Dedifferentiated amniotic fluid mesenchymal stem cell (primary cell): ENCODE results near the gene GRK7.
A peak's percentile ranks its signal among the peaks of the same experiment; 100 is the strongest.

Experiments used
- DNase-seq: peaks from one replicate; pipeline ENCODE4 v3.0.0-alpha.2; 2016; ENCODE audit errors: extremely low spot score

GRK7 gene, protein sequence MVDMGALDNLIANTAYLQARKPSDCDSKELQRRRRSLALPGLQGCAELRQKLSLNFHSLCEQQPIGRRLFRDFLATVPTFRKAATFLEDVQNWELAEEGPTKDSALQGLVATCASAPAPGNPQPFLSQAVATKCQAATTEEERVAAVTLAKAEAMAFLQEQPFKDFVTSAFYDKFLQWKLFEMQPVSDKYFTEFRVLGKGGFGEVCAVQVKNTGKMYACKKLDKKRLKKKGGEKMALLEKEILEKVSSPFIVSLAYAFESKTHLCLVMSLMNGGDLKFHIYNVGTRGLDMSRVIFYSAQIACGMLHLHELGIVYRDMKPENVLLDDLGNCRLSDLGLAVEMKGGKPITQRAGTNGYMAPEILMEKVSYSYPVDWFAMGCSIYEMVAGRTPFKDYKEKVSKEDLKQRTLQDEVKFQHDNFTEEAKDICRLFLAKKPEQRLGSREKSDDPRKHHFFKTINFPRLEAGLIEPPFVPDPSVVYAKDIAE (N-terminal part only)

GRCh38 chr3:141763088-141763750, at the start of gene GRK7:
Gene GRK7, plus strand, starts transcription at chr3:141763408. Its CDS starts 14,877 bp downstream, at chr3:141778285.
- DNase-seq, result no peak

DNA sequence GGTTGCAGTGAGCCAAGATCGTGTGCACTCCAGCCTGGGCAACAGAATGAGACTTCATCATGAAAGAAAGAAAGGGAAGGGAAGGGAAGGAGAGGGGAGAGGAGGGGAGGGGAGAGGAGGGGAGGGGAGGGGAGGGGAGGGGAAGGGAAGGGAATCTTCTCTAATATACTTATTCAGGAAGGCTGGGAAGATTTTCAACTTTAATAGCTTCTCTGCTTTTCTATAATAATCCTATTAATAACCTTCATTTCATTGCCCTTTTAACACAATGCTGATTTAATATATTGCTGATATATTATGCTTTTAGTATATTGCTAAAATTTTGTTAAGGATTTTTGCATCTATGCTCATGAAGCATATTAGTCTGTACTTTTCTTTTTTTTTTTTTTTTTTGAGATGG, 48.5 kb upstream of the GRK7 start:
- no peak for DNase-seq

DNA sequence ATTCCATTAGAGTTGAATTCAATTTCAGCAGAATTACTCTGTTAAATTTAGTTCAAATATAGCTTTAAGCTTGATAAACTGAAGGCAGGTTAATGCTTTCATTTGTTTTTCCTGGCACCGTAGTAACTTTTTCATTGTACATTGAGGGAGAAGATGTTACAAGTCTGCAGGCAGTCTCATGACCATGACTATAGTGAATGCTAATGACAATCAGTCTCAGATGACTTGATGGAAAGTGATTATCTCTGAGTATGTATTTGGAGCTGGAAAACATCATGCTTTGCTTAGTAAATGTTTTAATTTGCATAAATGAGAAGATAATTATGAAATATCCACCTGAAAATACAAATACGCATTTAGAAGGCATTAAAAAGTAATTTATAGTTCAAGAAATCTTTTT, 41.1 kb upstream of the GRK7 start:
- no peak for DNase-seq

GRCh38 chr3:141722648-141723047, 40.6 kb upstream of the GRK7 start:
- no peak for DNase-seq

GRCh38 chr3:141723255-141723654, 40.0 kb upstream of the GRK7 start:
- DNase-seq, result no peak

DNA sequence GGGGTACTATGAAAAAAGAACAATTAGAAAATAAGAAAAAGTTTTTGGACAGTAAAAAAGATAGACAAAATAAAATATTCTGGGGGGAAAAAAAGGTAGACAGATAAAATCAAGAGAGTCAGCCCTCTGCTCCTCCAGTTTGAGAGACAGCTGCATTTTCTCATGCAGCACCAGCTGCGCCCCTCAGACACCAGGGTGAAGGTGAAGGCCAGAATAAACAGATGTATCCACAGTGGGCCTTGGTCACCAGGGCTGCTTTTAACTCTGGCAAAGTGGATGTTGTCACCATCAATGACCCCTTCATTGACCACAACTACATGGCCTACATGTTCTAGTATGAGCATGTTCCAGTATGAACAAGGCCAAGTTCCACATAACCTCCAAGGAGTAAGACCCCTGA, 39.0 kb upstream of the GRK7 start:
- DNase-seq, result no peak

DNA sequence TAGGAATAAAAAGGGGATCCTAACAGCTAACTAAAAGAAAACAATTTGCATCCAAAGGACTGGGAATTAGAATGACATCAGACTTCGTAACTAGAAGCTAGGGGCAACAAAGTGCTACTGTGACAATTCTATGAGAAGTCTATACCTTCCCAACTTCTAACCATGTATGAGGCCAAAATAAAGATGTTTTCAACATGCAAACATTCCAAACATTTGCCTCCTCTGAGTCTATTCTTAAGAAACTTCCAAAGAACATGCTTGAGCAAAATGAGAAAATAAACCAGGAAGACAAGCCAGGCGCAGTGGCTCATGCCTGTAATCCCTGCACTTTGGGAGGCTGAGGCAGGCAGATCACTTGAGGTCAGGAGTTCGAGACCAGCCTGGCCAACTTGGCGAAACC, 38.2 kb upstream of the GRK7 start:
- DNase-seq, result no peak

GRCh38 chr3:141726483-141726882, 36.7 kb upstream of the GRK7 start:
- no peak for DNase-seq

DNA sequence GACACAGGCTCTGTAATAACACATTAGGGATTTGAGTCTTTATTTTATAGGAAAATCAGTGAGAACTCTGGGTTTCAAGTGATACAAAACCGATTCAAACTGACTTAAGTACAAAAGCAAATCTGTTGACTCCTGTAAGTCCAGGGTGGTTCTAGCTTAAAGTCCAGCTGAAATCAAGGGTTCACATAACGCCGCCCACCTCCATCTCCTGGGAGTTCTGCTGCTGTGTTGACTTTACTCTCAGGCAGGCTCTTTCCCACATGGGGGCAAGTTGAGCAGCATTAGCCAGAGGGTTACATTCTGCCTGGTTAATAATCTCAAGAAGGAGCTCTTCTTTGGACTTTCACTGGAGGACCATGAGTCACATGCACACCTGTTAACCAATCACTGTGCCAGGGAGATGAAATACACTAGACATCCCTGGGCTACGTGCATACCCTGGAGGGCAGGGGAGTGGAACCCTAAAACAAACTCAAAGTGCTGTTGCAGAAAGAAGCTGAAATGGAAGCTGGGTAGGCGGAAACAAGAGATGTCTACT, 34.8 kb upstream of the GRK7 start:
- DNase-seq, result no peak

DNA sequence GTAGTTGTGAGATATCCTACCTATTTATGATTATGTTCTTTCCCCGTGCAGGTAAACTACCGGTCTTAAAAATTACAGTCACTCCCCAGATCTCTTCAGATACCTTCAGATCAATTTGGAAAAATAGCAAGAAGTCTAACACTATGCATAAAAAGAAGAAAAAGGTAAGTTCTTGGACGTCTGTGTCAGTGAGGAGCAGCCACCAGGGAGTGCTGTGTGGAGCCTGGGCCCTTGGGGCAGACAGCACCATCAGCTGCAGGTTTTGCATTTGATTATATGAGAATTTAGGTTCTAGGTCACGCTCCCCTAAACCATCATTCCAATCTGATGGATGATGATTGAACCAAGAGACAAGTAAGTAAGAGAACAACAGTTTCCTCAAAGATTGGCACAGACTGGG, 34.0 kb upstream of the GRK7 start:
- DNase-seq, result no peak

GRCh38 chr3:141735176-141735575, 28.0 kb upstream of the GRK7 start:
- DNase-seq, result no peak

DNA sequence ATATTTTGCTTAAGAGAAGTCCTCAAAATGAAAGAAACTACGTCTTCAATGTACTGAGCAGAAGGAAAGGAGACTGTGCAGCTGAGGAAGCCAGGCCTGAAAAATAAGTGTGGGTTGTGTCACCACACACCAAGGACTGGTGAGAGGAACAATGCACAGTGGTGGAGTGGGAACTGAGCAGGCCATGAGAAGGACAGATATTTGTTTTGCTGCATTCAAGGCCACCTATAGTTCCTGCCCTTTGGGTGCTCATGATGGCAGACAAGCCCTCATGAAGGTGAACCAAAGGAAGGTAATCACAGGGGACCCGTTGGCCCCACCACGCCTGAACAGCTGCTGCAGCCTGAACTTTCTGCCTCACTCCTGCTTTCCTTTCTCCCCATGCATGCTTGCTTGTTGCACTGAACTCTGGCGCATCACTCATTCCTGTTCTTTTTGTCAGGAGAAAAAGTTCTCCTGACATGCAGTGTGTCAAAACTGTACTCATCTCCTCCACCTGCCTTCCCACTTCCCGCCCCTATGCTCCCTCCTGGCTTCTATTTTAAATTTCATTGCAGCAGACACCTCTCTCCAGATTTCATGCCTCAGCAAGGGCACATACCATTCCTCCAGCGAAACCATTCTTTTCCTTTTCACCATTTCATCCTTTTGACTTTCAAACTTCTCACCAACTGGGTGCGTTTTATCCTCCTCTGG, 27.3 kb upstream of the GRK7 start:
- DNase-seq, result no peak

DNA sequence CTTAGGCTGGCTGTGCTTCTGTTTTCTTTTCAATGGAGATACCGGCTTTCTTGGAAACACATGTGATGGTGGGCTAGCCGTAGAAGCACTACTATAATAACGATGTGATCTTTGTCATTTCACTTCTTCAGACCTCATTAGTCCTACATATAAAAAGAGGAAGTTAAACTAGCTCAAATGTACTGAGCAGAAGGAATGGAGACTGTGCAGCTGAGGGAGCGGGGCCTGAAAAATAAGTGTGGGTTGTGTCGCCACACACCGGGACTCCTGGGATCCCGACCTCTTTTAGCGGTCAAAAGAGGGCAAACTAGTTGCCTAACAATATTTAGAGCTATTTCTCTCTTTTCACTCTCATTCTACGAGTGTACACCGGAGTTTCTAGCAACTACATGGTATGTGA, 26.1 kb upstream of the GRK7 start:
- DNase-seq, result no peak

GRCh38 chr3:141737678-141738021, 25.6 kb upstream of the GRK7 start:
- DNase-seq, result no peak

- DNase-seq, result peak; percentile 85
Measured at GRCh38 chr3:141738022-141738890, 25.0 kb upstream of the GRK7 start, which contains the start of gene RNF7. Gene RNF7, plus strand, starts transcription at chr3:141738298. Its CDS starts 44 bp downstream, at chr3:141738342.

GRCh38 chr3:141738891-141739363, 24.3 kb upstream of the GRK7 start:
- DNase-seq, result peak; percentile 55

DNA sequence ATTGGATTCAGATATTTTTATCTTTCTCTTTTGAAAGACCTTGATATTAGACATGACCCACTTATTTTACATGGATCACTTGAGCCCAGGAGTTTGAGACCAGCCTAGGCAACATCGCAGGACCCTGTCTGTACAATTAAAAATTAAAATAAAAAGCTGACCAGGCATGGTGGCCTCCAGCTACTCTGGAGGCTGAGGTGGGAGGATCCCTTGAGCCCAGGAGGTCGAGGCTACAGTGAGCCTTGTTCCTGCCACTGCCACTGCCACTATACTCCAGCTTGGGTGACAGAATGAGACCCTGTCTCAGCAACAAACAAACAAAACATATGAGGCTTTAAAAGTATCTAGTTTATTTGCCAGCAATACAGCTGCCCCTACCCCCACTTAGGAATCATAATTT, 23.5 kb upstream of the GRK7 start:
- no peak for DNase-seq

GRCh38 chr3:141740349-141740748, 22.9 kb upstream of the GRK7 start:
- DNase-seq, result no peak

GRCh38 chr3:141743305-141743704, 19.9 kb upstream of the GRK7 start:
- no peak for DNase-seq

GRCh38 chr3:141746962-141747361, 16.2 kb upstream of the GRK7 start:
- no peak for DNase-seq

GRCh38 chr3:141753399-141753798, 9.8 kb upstream of the GRK7 start:
- no peak for DNase-seq
